ENCODE results near the gene NDUFA3.

NDUFA3 gene

GRCh38 chr19:54156490-54156889 is 53.8 kb downstream of the NDUFA3 start:
- no peak overlapping the region for H3K4me2 ChIP-seq (ENCODE audit: low read depth, low read length)
- H3K9ac ChIP-seq (ENCODE audit: low read length), result no peak overlapping the region
- no peak for TF ChIP-seq EZH2 (optimal IDR thresholded peaks at IDR 0.05; ENCODE audit: low read depth, low read length)
- TF ChIP-seq EZH2phosphoT487 (IDR thresholded peaks at IDR 0.05; ENCODE audit: low read length), result no peak
- no peak for TF ChIP-seq CTCF (IDR thresholded peaks at IDR 0.05; ENCODE audit: low read length)
- DNase-seq, result no peak
- no peak overlapping the region for H3K27ac ChIP-seq (ENCODE audit: low read length)
- H3K79me2 ChIP-seq (ENCODE audit: low read length), result peaks cover 30% of the 10 kb centered on the region
- peaks cover 25% of the 10 kb centered on the region for H3F3A ChIP-seq (ENCODE audit: insufficient read depth, low read length)
- H3K9me3 ChIP-seq (replicated peaks; ENCODE audit: insufficient read depth, low read length), result no peaks in the 10 kb centered on the region
- H3K4me3 ChIP-seq (ENCODE audit: low read length), result no peak overlapping the region
- H3K4me1 ChIP-seq (ENCODE audit: low read length), result peaks cover 10% of the 10 kb centered on the region; the same call in 1 of the 2 replicates
- H3K36me3 ChIP-seq (replicated peaks; ENCODE audit: insufficient read depth, low read length), result peaks cover 8% of the 10 kb centered on the region; the same call in 1 of the 2 replicates
- H4K20me1 ChIP-seq (ENCODE audit: insufficient read depth, low read length), result no peaks in the 10 kb centered on the region
- no peaks in the 10 kb centered on the region for H3K9me2 ChIP-seq (replicated peaks; ENCODE audit: insufficient read depth, low read length)
- H2AFZ ChIP-seq (ENCODE audit: low read length), result no peak overlapping the region
- H3K27me3 ChIP-seq (replicated peaks; ENCODE audit: insufficient read depth, low read length), result no peaks in the 10 kb centered on the region

GRCh38 chr19:54156953-54157352 is 54.3 kb downstream of the NDUFA3 start:
- Histone ChIP-seq H3K4me1 (ENCODE audit: low read length) (peaks cover 10% of the 10 kb centered on the region; the same call in 1 of the 2 replicates), H3K9me3 (replicated peaks; ENCODE audit: insufficient read depth, low read length) (no peaks in the 10 kb centered on the region), H3K9ac (ENCODE audit: low read length) (no peak overlapping the region), H2AFZ (ENCODE audit: low read length) (no peak overlapping the region), H4K20me1 (ENCODE audit: insufficient read depth, low read length) (no peaks in the 10 kb centered on the region), H3F3A (ENCODE audit: insufficient read depth, low read length) (peaks cover 25% of the 10 kb centered on the region), H3K27me3 (replicated peaks; ENCODE audit: insufficient read depth, low read length) (no peaks in the 10 kb centered on the region), H3K4me3 (ENCODE audit: low read length) (no peak overlapping the region), H3K27ac (ENCODE audit: low read length) (no peak overlapping the region), H3K36me3 (replicated peaks; ENCODE audit: insufficient read depth, low read length) (peaks cover 8% of the 10 kb centered on the region; the same call in 1 of the 2 replicates), H3K4me2 (ENCODE audit: low read depth, low read length) (no peak overlapping the region), H3K79me2 (ENCODE audit: low read length) (peaks cover 30% of the 10 kb centered on the region), H3K9me2 (replicated peaks; ENCODE audit: insufficient read depth, low read length) (no peaks in the 10 kb centered on the region)
- TF ChIP-seq EZH2 (optimal IDR thresholded peaks at IDR 0.05; ENCODE audit: low read depth, low read length), result no peak
- TF ChIP-seq EZH2phosphoT487 (IDR thresholded peaks at IDR 0.05; ENCODE audit: low read length), result no peak
- TF ChIP-seq CTCF (IDR thresholded peaks at IDR 0.05; ENCODE audit: low read length), result no peak
- DNase-seq, result no peak

Data from MM.1S (cell line).